ENCODE results near the gene SLC25A33. TPM values are rescaled to one million over a fixed set of nuclear protein-coding genes. Genes with fewer than 3 reads are reported as not detected.
A peak's percentile ranks its signal among the peaks of the same experiment; 100 is the strongest.
"Not testable (repeated sequence)": the region's sequence is repeated elsewhere in the genome, so short reads cannot be mapped to it uniquely, and the experiment has no call there.

The SLC25A33 gene
- total RNA-seq, result 1 to 10 TPM; 7.2 to 8.8 TPM
- long read RNA-seq, partial matches to known transcripts, result 0 of 3 reads
- long read RNA-seq, other reads (novel, unspliced or antisense), result 3 of 3 reads

GRCh38 chr1:9539165-9539828, at the start of gene SLC25A33:
Gene SLC25A33 (plus strand): TSS chr1:9539465. CDS start chr1:9539692, 227 bp downstream.
- ATAC-seq (peak; percentile 97 to 99), DNase-seq (peak; percentile 97)
- intact Hi-C loops (cut with DNase I), result no loop called here

GRCh38 chr1:9490605-9491339, 48.5 kb upstream of the SLC25A33 start:
- DNase-seq (peak; percentile 92), ATAC-seq (peak; percentile 91 to 92)
- intact Hi-C loops (cut with DNase I), result loop anchor here in 1 of 2 donors (2.0 to 5.0 kb wide), 2 partner anchors 204 to 223 kb away; no protein-coding TSS in a partner anchor

DNA sequence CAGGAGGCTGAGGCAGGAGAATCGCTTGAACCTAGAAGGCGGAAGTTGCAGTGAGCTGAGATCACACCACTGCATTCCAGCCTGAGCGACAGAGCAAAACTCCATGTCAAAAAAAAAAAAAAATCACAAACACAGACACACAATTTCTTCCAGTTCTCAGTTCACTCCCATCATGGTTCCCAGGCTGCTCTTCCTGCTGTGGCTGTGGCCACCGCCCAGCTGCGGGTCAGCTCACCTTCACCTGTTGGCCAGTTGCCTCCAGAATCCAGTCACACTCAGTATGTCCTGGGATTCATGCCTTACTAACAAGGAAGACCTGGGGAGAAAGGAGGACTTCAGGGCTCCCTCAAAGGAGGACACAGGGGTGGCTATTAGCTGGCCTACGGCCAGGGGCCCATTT, 45.9 kb upstream of the SLC25A33 start:
- DNase-seq (no peak), ATAC-seq (no peak)
- intact Hi-C loops (cut with DNase I), result loop anchor here in 1 of 2 donors (5.0 kb wide), 1 partner anchor 226 kb away; no protein-coding TSS in a partner anchor

DNA sequence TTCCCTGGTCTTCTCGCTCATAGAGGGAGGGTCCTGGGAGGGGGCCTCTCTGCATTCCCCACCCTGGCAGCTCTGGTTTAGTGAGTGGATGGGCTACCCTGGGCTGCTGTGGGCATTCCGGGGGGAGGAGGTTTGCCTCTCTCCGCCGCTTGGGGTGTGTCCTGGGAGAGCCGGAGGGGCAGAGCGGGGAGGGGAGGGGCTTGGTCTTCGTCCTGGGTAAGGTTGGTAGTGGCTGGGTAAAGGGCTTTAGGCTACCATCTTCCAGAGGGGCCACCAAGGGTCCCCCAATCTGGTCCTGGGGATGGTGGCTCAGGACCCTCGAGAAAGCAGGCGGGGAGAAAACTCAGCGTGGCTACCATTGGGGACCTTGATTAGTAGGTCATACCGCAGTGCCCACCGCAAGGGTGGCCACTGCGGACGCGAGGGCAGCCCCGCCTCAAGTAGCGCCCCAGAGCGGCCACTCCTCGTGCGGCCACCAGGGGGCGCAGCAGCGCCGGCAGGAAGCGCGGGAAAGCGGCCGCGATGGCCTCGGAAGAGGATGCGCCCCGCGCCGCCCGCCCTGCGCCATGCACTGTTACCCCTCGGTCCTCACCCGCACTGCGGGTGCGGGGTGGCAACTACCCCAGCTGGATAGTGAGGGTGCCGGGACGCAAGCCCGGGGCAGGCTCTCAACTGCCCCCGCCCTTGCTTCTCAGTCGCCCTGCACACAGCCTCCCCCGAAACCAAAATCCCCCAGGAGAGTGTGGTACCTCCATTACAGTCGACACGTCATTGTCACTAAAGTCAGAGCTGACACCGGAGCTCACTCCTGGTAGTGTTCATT, 44.1 kb upstream of the SLC25A33 start:
- peak; percentile 59 for DNase-seq
- ATAC-seq, result peak; percentile 69 to 81
- intact Hi-C loops (cut with DNase I), result loop anchor here (2.0 to 5.0 kb wide), 3 partner anchors 77 to 228 kb away; no protein-coding TSS in a partner anchor

- DNase-seq (no peak), ATAC-seq (no peak)
- intact Hi-C loops (cut with DNase I), result loop anchor here (2.0 to 5.0 kb wide), 2 partner anchors 76 to 77 kb away; no protein-coding TSS in a partner anchor
These were observed 43.4 kb upstream of the SLC25A33 start for GRCh38 chr1:9495854-9496374.

DNA sequence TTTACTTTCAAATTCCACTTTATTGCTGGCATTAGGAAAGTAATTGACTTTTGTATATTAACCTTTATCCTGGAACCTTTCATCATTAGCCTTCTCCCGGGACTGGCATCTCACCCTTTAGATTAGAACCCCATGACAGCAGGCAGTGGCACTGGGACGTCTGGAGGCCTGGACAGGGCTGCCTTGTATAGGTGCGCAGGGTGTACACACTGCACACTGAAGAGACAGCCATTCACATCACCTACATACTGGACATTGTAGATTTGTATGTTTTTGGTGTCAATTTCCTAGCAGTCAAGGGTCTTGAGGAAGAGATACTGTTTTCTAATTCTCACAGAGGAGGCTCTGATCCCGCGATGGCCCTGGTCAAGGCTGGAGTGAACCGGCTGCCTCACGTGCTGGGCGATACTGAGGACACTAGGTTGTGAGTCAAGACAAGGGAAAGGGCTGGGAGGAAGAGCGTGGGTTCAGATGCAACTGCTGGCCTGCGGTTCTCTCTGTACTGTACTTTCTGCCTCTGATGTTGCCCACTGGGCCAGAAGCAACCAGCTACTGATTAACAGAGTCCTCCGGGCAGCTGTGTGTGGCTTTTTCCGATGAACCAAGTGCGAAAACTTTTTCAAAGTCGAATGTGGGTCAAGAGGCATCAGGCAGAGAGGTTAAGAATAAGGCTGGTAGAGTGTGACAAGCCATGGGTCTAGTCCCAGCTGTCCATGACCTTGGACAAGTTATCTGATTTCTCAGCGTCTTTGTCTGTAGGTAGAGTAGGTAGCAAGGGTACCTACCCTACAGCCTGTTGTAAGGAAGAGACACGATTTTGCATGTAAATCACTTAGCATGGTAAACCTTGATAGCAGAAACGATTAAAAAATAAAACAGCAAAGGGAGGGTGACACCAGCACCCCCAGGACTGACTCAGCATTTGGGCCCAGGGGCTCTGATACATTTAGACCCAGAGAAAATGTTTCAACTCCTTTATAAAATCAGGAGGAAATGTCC, 38.2 kb upstream of the SLC25A33 start:
- peak in 1 of 2 donors; percentile 85 for ATAC-seq
- intact Hi-C loops (cut with DNase I), result no loop called here

DNA sequence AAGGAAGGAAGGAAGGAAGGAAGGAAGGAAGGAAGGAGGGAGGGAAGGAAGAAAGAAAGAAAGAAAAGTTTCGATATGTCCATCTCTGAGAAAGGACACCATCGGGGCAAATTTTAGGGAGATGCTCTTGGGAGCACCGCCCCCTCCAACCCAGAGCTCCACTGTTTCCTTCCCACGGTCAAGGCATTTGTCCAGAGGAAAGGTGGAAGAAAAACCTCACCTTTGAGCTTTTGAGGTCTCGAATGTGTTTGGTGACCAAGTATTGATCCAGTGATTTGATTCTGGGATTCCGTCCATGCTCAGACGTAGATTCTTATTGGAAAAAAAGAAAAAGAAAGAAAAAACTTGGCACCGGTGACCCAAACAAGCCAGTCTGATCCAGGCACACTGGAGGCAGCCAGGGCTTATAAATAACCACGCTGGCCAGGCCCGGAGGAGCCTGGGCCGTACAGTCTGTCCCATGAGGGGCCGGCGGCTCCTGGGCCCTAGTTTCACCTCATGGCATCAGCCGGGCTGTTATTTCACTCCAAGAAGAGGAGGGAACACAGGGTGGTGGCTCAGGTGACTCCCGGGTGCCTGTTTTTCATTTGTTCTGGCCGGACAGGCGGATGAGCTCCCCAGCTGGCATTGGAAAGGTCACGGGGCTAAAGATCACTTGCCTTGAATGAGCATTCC, 36.1 kb upstream of the SLC25A33 start:
- ATAC-seq, result peak in 1 of 2 donors; percentile 56
- intact Hi-C loops (cut with DNase I), result no loop called here
- no peak for DNase-seq

More for the DNA sequence above, 38.2 kb upstream of the SLC25A33 start:
- no peak for DNase-seq

DNA sequence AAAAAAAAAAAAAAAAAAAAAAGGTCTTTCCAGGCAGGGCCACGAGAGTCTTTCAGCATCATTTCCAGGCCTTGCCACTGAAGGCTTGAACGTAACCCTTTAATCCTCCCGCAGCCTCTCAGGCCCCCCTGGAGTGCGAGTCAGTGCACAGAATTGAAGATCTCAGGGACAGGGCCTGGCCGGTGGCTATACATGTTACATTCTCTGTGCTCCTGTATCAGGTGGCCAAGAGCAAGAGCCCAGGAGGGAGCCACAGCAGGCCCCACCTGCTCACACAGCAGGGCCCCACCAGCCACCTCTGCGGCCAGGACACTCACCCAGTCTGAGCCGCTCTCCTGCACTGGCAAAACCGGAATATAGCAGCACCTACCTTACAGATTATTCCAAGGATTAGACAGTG, 34.1 kb upstream of the SLC25A33 start:
- intact Hi-C loops (cut with DNase I), result no loop called here
- DNase-seq, result no peak
- ATAC-seq, result no peak

DNA sequence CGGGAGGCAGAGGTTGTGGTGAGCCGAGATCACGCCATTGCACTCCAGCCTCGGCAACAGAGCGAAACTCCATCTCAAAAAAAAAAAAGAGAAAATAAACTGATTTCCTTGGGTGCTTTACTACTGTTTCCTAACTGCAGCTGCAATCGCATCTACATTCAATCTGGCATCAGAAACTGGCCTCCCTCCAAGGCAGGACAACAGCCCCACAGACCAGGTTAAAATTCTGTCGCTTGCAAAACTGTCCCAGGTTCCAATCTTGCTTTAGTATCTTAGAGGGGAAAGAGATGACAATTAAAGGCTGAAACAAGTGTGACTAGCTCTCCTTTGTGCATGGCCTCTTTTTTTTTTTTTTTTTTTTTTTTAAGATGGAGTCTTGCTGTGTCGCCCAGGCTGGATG, 32.4 kb upstream of the SLC25A33 start:
- ATAC-seq (no peak), DNase-seq (no peak)
- intact Hi-C loops (cut with DNase I), result no loop called here

DNA sequence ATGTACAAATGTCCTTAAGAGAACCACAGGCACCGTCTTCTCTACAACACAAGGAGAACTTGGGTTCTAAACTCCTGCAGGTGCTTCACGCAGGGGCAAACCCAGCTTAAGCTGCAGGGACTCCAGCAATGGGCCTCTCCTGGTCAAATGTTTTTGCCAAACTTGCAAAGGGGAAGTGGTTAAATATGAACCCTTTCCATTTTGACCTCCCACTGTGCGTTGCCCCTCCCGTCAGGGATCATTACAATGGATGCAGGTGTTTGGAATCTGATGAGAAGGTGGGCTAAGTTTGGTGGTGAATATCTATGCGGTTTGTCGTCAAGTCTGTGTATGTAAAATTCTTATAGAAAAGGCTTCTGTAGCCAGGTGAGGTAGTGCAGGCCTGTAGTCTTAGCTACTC, 29.1 kb upstream of the SLC25A33 start:
- ATAC-seq, result no peak
- no peak for DNase-seq
- intact Hi-C loops (cut with DNase I), result no loop called here

GRCh38 chr1:9515550-9515949, 23.7 kb upstream of the SLC25A33 start:
- intact Hi-C loops (cut with DNase I); ATAC-seq: not testable (repeated sequence)

GRCh38 chr1:9518454-9518998, 20.7 kb upstream of the SLC25A33 start:
- DNase-seq (no peak), ATAC-seq (no peak)
- intact Hi-C loops (cut with DNase I), result no loop called here

More at GRCh38 chr1:9515550-9515949, 23.7 kb upstream of the SLC25A33 start:
- DNase-seq, result not testable (repeated sequence)

DNA sequence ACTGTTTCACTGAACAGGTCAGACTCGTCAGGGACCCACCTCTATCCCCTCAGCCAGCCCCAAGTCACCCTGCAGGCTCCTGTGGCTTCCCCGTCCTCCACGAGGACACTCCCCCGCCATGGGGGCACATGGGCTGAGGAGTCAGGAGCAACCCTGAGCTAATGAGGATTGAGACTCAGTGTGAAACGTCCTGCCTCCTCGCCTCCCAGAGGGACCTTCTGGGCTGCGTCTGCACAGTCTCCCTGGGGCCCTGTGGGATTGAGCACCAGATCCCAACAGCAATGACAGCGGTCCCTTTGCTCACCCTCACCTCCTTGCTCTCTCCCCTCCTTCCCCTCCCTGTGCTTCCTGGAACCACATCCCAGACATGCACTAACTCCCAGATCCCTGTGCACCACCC, 18.9 kb upstream of the SLC25A33 start:
- DNase-seq (no peak), ATAC-seq (no peak)
- intact Hi-C loops (cut with DNase I), result no loop called here

- intact Hi-C loops (cut with DNase I), result no loop called here
- no peak for ATAC-seq
- DNase-seq, result no peak
These were observed 10.1 kb upstream of the SLC25A33 start for GRCh38 chr1:9529190-9529589.

- intact Hi-C loops (cut with DNase I), result no loop called here
- DNase-seq (no peak), ATAC-seq (no peak)
These were observed 8.9 kb upstream of the SLC25A33 start for GRCh38 chr1:9530320-9530719.

DNA sequence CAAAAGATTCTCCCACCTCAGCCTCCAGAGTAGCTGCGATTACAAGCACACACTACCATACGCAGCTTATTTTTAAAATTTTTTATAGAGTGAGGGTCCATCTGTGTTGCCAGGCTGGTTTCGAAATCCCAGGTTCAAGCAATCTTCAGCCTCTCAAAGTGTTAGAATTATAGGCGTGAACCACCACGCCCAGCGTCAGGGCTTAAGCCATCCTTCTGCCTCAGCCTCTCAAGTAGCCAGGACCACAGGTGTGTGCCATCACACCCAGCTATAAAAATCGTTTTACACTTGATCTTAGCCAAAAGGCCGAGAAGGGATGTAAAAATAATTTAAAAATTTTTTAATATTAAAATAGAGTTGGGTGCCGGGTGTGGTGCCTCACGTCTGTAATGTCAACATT, 4.3 kb upstream of the SLC25A33 start:
- DNase-seq (no peak), ATAC-seq (no peak)
- intact Hi-C loops (cut with DNase I), result no loop called here

GRCh38 chr1:9536301-9536700, 3.0 kb upstream of the SLC25A33 start:
- intact Hi-C loops (cut with DNase I), result no loop called here
- DNase-seq (no peak), ATAC-seq (no peak)

Data from left cardiac atrium (tissue), 4 donors.